Hippocampal formation (tissue), 2 donors: ENCODE data around the gene MRPS18B.

Source experiments
- DNase-seq, 2 donors: peaks; one replicate each; lab custom pipeline; 2025; lab: John Stamatoyannopoulos, UW

The MRPS18B gene

DNA sequence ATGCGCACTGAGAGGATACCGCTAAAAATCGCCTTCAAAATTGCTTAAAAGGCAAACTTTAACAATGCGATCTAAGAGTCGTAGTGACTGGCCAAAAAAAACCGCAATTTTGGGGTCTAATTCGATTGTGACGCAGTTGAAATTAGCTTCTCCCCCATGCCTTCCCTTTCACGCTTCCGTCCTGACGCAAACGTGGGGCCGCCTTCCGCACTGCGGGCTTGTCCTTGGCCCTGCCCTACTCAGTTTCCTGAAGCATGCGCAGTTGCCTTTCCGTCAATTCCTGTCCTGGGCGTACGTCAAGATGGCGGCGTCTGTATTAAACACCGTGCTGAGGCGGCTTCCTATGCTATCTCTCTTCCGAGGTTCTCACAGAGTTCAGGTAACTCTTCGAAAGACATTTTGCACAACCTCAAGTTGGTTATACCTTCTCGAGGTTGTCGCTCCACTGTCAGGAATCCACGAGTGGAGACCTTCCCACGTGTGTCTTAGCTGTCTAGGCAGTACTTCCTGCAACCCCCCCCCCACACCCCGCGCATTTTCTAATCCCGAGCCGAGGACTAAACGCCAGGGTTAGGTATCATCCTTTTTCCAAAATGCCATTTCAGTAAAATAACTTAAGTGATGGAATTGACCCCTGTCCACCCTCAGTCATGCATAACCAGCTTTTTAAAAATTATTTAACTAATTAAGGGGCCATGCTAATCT lies at the start of gene MRPS18B:
TSS of gene MRPS18B (plus strand) at position 276 of the 705 bp plus-strand sequence. CDS start at position 302, 26 bp downstream.
- peak; percentile 95 to 97 for DNase-seq

DNA sequence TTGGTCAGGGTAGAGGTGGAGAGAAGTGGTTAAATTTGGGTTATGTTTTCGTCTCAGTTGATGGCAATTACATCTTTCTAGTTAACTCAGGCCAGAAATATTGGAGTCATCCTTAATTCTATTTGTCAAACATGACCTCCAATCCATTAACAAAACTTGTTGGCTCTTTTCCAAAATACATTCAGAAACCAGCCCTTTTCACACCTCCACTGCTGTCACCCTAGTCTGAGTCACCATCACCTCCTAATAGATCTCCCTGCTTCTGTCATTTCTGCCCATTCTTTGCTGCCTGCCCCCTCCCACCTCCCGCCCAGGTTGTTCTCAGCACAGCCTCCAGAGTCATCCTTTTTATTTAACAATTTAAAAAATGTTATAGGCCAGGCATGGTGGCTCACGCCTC lies 49.4 kb upstream of the MRPS18B start:
- DNase-seq = no peak

GRCh38 chr6:30570263-30570662 lies 47.4 kb upstream of the MRPS18B start:
- DNase-seq = no peak

DNA sequence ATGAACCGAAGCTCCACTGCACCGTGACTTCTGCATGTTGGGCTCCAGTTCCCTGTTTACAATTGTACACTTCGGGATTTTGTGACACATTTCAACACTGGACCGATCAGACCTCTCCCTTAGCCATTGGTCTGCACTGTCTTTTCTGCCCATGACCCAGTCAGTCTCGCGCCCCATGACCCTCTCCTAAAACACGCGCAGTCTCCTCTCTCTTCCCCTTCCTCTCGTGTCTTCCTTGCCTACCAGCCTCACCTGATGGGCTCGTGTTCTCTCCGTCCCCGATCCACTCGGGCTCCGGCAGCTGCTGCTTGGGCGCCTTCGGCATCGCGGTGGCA lies 46.9 kb upstream of the MRPS18B start:
- no peak for DNase-seq

DNA sequence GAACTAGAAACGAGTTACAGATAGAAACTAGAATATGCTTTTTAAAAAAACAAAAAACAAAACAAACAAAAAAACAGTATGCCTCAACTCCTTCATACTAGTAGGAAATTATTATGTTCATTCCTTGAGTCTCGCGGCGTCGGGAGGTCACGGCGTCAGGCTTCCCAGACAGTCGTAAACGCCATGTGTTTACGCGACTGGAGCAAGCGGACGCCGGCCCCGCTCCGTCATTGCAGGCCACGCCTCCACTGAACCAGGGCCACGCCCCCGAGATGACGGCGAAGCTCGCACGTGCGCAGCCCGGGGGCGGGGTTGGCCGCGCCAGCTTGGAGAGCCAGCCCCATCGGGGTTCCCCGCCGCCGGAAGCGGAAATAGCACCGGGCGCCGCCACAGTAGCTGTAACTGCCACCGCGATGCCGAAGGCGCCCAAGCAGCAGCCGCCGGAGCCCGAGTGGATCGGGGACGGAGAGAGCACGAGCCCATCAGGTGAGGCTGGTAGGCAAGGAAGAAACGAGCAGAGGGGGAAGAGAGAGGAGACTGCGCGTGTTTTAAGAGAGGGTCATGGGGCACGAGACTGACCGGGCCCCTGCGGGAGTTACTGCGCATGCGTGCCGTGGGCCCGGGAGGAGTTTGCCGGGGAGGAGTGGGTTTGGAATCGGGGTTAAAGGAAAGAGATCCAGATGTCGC lies 46.4 kb upstream of the MRPS18B start, which contains the start of gene ABCF1:
TSS of gene ABCF1 (plus strand) at position 368 of the 687 bp plus-strand sequence. CDS start at position 414, 46 bp downstream.
- DNase-seq = peak; percentile 94 to 96

DNA sequence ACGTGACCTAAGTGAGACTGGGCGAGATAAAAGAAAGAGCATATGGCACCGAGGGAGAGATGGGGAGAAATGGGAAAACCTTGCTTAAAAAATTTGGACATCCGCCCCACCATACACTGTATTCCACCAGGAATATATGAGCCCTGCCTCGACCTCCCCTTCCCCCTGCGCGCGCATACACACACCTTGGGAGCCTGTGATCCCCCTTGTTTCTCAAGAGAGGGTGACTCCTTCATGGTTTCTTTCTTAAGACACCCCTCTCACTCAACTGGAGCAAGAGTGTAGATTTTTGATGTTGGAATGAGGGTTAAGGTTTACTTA lies 45.9 kb upstream of the MRPS18B start:
- DNase-seq = no peak

- DNase-seq = no peak
Measured at GRCh38 chr6:30572148-30572547, 45.5 kb upstream of the MRPS18B start.

GRCh38 chr6:30573113-30573512 lies 44.5 kb upstream of the MRPS18B start:
- DNase-seq = no peak

DNA sequence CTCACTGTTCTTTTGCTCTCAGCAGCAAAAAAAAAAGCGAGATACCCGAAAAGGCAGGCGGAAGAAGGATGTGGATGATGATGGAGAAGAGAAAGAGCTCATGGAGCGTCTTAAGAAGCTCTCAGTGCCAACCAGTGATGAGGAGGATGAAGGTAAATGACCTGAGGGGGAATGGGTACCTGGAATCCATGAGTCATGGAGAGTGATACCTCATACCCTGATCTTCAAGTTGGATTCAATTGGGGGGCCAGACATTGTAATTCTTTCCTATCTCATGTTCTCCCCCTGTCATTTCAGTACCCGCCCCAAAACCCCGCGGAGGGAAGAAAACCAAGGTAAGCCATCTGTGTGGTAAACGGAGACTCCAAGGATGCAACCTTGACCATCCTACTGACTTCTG lies 39.6 kb upstream of the MRPS18B start:
- no peak for DNase-seq

GRCh38 chr6:30583921-30584320 lies 33.7 kb upstream of the MRPS18B start:
- DNase-seq = no peak

GRCh38 chr6:30589754-30590358 lies 27.8 kb upstream of the MRPS18B start:
- DNase-seq = no peak

GRCh38 chr6:30590509-30590908 lies 27.1 kb upstream of the MRPS18B start:
- no peak for DNase-seq

GRCh38 chr6:30591008-30591407 lies 26.6 kb upstream of the MRPS18B start:
- no peak for DNase-seq

DNA sequence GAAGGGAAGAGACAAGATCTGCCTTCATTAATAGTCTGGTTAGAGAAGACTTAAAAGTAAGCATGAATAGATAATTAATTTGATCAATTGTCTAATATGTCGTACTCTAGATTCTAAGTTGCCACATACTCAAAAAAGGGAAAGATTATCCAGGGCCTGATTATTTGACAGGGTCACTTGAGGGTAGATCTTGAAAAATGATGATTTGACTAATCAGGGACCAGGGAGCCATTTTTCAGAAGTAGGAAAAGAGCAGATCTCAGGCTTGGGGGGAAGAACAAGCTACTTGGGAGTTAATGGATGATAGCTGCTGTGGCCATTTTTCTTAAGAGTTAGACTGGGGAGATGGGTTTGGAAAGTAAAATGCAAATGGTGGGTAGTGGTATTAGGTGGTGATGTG lies 25.4 kb upstream of the MRPS18B start:
- no peak for DNase-seq

DNA sequence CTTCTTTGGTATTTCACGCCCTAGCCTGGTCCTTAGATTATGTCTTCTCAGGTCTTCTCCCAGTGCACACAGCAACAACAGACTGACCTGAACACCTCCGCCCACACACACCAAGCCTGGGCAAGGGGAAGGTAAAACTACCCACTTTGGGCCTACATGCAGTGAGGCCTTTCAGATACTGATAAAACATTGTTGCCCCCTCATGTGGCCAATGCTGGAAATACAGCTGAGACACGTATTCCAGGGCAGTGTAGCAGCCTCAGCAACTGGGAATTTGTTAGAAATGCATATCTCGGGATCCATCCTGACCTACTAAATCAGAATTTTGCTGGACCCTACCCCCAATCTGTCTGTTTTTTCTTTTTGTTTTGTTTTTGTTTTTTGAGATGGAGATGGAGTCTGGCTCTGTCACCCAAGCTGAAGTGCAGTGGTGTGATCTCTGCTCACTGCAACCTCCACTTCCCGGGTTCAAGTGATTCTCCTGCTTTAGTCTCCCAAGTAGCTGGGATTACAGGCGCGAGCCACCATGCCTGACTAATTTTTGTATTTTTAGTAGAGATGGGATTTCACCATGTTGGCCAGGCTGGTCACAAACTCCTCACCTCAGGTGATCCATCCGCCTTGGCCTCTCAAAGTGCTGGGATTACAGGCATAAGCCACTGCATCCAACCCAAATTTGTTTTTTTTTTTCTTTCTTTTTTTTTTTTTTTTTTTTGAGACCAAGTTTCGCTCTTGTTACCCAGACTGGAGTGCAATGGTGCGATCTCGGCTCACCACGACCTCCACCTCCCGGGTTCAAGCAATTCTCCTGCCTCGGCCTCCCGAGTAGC lies 20.1 kb upstream of the MRPS18B start:
- DNase-seq = peak; percentile 30 to 54

GRCh38 chr6:30598912-30599624 lies 18.6 kb upstream of the MRPS18B start:
- no peak for DNase-seq

DNA sequence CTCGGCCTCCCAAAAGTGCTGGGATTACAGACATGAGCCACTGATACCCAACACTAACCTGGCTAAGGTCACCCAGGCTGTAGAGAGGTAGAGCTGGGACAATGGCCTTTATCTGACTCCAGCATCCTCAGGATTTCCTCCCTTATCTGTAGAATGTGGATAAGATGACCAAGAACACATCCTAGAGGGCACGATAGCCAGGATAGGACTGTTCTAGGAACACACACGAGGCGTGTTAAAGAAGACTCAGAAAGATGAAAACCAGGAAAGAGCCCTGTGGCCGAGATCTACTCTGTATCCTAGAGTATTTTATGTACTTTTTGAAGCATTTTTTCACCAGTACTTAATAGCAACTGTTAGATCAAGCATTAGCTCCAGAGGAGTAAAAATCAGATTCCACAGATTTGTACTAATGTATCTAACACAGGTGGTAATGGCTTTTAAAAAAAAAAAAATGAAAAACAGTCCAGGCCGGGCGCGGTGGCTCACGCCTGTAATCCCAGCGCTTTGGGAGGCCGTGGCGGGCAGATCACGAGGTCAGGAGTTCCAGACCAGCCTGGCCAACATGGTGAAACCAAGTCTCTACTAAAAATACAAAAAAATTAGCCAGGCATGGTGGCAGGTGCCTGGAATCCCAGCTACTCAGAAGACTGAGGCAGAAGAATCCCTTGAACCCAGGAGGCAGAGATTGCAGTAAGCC lies 17.9 kb upstream of the MRPS18B start:
- no peak for DNase-seq

DNA sequence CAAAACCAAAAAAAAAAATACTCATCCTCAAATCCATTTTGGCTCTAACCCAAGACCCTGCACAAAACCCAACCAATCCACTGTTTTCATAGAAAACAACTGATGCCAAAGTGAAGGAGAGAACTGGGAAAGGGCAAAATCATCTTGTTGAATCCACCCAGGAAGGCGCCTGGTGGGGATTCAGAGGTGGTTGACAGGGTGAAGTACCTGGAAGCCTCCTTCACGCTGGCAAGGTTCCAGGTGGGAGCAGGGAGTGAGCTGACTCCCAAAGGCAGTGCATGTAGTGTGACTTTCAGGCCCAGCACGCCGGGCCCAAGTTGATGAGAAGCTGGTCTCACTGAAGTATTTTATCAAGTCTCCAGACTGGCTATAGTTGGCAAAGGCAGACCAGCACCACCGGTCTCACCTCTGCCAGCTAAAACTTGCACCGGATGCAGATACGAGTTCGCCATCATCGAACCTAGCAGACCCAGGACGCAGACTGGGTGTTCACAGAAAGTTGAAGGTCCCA lies 17.1 kb upstream of the MRPS18B start:
- DNase-seq = no peak

DNA sequence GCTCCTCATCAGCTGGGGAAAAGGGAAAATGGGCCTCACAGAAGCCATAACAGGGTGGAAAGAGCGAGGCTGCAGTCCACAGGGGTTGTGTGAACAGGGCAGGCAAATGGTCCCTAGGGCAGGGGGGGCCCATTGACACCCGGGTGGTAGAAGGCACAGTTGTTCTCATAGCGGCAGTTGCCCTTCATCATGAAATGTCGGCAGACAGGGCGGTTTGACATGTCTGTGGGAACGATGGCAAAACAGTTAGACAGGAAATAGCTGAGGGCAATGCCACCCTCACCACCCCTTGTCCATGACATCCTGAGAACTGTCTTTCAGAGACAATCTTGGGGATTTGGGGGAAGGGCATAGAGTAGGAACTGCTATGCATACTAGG lies 16.2 kb upstream of the MRPS18B start:
- no peak for DNase-seq

- DNase-seq = no peak
Measured at GRCh38 chr6:30601815-30602641, 15.6 kb upstream of the MRPS18B start.
